Ishikawa (cell line): ENCODE results near the gene AXIN2.
A peak's percentile ranks its signal among the peaks of the same experiment; 100 is the strongest.

ENCODE experiments used
- CEBPB ChIP-seq: IDR thresholded peaks from 2 replicates; pipeline ENCODE4 v1.6.1; 2012
- CREB1 ChIP-seq: IDR thresholded peaks from 2 replicates; pipeline ENCODE4 v1.6.1; 2012; ENCODE audit warnings: low read depth
- EGR1 ChIP-seq: IDR thresholded peaks from 2 replicates; pipeline ENCODE4 v1.6.1; 2012
- EP300 ChIP-seq: IDR thresholded peaks from 2 replicates; pipeline ENCODE4 v1.6.1; 2012; ENCODE audit warnings: borderline replicate concordance
- FOXM1 ChIP-seq: IDR thresholded peaks from 2 replicates; pipeline ENCODE4 v1.6.1; 2012; ENCODE audit warnings: low read depth, borderline replicate concordance
- NFIC ChIP-seq: IDR thresholded peaks from 2 replicates; pipeline ENCODE4 v1.6.1; 2012
- RAD21 ChIP-seq: IDR thresholded peaks from 2 replicates; pipeline ENCODE4 v1.6.1; 2012; ENCODE audit warnings: low read depth
- TAF1 ChIP-seq: IDR thresholded peaks from 2 replicates; pipeline ENCODE4 v1.6.1; 2012; ENCODE audit warnings: low read depth, mild to moderate bottlenecking
- TCF12 ChIP-seq: IDR thresholded peaks from 2 replicates; pipeline ENCODE4 v1.6.1; 2012; ENCODE audit warnings: low read depth
- TEAD4 ChIP-seq: IDR thresholded peaks from 2 replicates; pipeline ENCODE4 v1.6.1; 2012
- YY1 ChIP-seq: IDR thresholded peaks from 2 replicates; pipeline ENCODE4 v1.6.1; 2012; ENCODE audit warnings: low read depth
- ZBTB7A ChIP-seq: IDR thresholded peaks from 2 replicates; pipeline ENCODE4 v1.6.1; 2012; ENCODE audit warnings: low read depth
- TF ChIP-seq, protein P1 (sequence below): IDR thresholded peaks from 2 replicates; pipeline ENCODE4 v1.6.1; 2012
- TF ChIP-seq, protein P2 (sequence below): IDR thresholded peaks from 2 replicates; pipeline ENCODE4 v1.6.1; 2012
- TF ChIP-seq, protein P3 (sequence below): IDR thresholded peaks from 2 replicates; pipeline ENCODE4 v1.6.1; 2012; ENCODE audit warnings: low read depth, mild to moderate bottlenecking

Gene AXIN2, protein sequence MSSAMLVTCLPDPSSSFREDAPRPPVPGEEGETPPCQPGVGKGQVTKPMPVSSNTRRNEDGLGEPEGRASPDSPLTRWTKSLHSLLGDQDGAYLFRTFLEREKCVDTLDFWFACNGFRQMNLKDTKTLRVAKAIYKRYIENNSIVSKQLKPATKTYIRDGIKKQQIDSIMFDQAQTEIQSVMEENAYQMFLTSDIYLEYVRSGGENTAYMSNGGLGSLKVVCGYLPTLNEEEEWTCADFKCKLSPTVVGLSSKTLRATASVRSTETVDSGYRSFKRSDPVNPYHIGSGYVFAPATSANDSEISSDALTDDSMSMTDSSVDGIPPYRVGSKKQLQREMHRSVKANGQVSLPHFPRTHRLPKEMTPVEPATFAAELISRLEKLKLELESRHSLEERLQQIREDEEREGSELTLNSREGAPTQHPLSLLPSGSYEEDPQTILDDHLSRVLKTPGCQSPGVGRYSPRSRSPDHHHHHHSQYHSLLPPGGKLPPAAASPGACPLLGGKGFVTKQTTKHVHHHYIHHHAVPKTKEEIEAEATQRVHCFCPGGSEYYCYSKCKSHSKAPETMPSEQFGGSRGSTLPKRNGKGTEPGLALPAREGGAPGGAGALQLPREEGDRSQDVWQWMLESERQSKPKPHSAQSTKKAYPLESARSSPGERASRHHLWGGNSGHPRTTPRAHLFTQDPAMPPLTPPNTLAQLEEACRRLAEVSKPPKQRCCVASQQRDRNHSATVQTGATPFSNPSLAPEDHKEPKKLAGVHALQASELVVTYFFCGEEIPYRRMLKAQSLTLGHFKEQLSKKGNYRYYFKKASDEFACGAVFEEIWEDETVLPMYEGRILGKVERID

DNA sequence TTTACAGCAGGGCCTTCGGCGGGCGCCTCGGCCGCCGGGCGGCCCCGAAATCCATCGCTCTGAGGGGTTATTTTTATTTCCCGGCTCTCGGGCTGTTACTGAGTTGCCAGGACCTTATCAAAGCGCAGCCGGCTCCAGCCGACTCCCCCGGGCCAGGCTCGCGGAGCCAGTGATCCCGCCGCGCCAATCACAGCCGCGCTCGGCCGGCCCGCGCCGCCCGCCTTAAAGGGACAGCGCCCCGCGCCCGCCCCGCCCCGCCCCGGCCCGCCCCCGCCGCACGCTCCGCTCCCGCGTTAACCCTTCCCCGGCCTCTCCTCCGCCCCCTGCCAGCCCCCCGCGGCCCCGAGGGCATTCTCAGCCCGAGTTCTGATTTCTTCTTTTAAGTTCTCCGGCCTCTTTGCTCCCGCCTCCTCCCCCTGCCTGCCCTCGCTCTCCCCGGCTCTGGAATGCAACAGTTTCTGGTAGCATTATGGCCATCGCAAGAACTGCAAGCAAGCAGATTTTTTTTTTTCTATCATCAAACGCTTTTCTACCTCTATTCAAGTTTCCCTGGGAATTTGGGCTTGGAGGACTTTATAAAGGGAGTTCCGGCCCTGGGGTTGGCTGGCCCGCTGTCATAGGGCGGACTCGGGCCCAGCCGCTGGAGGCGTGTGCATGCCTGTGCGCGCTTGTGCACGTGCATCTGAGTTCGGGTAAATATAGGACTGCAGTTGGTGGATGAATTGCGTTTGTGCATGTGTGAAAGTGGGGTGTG lies at the start of gene AXIN2:
AXIN2 (minus strand) TSS at position 197 of the 754 bp plus-strand sequence. CDS start 3,028 bp downstream, outside the sequence.
- TF ChIP-seq CEBPB (no peak), RAD21 (no peak), TAF1 (no peak), ZBTB7A (0 out of 2 replicates have a peak, but pooled peaks have one; percentile 29), TCF12 (no peak), EP300 (no peak), CREB1 (no peak), TEAD4 (no peak), YY1 (no peak), EGR1 (no peak), NFIC (no peak)
- TF ChIP-seq, protein P1, sequence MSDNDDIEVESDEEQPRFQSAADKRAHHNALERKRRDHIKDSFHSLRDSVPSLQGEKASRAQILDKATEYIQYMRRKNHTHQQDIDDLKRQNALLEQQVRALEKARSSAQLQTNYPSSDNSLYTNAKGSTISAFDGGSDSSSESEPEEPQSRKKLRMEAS, result peak; percentile 94
- TF ChIP-seq, protein P2, sequence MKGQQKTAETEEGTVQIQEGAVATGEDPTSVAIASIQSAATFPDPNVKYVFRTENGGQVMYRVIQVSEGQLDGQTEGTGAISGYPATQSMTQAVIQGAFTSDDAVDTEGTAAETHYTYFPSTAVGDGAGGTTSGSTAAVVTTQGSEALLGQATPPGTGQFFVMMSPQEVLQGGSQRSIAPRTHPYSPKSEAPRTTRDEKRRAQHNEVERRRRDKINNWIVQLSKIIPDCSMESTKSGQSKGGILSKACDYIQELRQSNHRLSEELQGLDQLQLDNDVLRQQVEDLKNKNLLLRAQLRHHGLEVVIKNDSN, result no peak

DNA sequence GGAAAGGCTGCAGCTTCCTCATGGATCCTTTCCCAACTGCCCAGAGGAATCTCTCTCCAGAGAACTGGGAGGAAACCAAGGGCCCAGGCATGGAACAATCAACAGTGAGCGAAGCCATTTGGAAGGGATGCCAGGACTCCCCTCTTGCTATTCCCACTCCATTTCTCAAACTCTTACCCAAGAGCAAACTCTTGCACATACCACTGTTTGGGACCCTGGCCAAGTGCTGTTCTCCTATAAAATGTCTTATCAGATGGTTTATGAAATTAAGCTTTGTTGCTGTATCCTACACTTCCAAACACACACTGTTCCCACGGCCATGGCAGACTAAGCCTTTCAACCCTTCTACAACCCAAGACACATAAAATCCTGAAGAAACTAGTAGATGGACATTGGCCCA lies 48.3 kb upstream of the AXIN2 start:
- TF ChIP-seq EGR1 (no peak), TEAD4 (no peak), RAD21 (no peak), ZBTB7A (no peak), FOXM1 (no peak), EP300 (no peak), YY1 (no peak), NFIC (no peak), CREB1 (no peak), TCF12 (no peak)
- TF ChIP-seq, protein P2, result no peak
- TF ChIP-seq, protein P3, sequence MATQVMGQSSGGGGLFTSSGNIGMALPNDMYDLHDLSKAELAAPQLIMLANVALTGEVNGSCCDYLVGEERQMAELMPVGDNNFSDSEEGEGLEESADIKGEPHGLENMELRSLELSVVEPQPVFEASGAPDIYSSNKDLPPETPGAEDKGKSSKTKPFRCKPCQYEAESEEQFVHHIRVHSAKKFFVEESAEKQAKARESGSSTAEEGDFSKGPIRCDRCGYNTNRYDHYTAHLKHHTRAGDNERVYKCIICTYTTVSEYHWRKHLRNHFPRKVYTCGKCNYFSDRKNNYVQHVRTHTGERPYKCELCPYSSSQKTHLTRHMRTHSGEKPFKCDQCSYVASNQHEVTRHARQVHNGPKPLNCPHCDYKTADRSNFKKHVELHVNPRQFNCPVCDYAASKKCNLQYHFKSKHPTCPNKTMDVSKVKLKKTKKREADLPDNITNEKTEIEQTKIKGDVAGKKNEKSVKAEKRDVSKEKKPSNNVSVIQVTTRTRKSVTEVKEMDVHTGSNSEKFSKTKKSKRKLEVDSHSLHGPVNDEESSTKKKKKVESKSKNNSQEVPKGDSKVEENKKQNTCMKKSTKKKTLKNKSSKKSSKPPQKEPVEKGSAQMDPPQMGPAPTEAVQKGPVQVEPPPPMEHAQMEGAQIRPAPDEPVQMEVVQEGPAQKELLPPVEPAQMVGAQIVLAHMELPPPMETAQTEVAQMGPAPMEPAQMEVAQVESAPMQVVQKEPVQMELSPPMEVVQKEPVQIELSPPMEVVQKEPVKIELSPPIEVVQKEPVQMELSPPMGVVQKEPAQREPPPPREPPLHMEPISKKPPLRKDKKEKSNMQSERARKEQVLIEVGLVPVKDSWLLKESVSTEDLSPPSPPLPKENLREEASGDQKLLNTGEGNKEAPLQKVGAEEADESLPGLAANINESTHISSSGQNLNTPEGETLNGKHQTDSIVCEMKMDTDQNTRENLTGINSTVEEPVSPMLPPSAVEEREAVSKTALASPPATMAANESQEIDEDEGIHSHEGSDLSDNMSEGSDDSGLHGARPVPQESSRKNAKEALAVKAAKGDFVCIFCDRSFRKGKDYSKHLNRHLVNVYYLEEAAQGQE, result no peak
- TF ChIP-seq, protein P1, result no peak

DNA sequence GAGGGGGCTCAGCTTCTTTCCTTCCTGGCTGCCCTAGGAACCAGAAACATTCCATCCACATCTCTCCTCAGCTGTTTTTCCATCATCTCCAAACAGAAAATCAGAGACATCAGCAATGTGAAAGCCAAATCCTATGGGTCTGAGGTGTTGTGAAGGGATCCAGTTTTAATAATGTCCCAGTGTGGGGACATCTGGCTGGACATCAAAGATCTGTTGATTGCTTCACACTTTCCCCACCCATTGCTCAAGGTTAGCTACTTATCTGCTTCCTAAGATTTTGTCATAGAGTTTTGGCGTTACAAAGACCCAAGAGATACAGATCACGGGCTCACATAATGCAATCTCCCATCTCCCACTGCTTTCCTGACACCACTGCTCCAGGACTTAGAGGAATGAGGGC lies 47.8 kb upstream of the AXIN2 start:
- TF ChIP-seq CREB1 (no peak), CEBPB (no peak), TAF1 (no peak), TEAD4 (no peak), FOXM1 (no peak), RAD21 (no peak), NFIC (no peak), TCF12 (no peak), YY1 (no peak), ZBTB7A (no peak), EGR1 (no peak), EP300 (no peak)
- TF ChIP-seq, protein P1, result no peak
- TF ChIP-seq, protein P3, result no peak
- TF ChIP-seq, protein P2, result no peak

DNA sequence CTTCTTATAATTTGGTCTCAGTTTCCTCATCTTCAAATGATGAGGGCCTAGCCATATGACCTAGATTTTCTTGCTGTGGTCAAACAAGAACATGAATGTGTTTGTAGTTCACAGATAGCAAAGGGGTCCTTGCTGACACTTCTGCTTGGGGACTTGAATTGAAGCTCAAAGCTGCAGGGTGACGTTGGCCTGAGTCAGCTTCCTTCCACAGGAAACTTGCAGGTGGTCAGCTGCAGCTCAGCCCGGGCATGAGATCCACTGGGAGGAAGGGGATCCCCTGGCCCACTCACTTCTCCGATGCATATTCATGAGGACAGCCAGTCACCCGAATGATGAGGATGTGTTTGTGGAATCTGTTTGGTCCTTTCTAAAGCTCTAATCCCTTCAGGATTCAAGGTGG lies 42.6 kb upstream of the AXIN2 start:
- TF ChIP-seq EGR1 (no peak), TCF12 (no peak), TAF1 (no peak), CREB1 (no peak), FOXM1 (no peak), EP300 (no peak), ZBTB7A (no peak), NFIC (no peak), TEAD4 (no peak), RAD21 (no peak), CEBPB (no peak), YY1 (no peak)
- TF ChIP-seq, protein P2, result no peak
- TF ChIP-seq, protein P3, result no peak
- TF ChIP-seq, protein P1, result no peak
